A673 (cell line): ENCODE measurements around the gene STX1B.

Experiments used
- CTCF ChIP-seq: fragments of 300-800, 200-600 bp; sonication (generic); conservative IDR thresholded peaks from 2 replicates; pipeline ENCODE4 v1.5.1; 2017; ENCODE audit warnings: low read depth, mild to moderate bottlenecking, antibody characterized with exemption, low read length, moderate library complexity, mixed read lengths
- EZH2 ChIP-seq: fragments of 200-600 bp; sonication (generic); IDR thresholded peaks from 2 replicates; pipeline ENCODE4 v1.6.1; 2017; ENCODE audit warnings: borderline replicate concordance, low read depth, mild to moderate bottlenecking, mixed read lengths, antibody characterized with exemption, low read length; ENCODE audit not compliant: poor library complexity, severe bottlenecking

GRCh38 chr16:30989469-30990047 lies 20.9 kb downstream of the STX1B start:
- TF ChIP-seq CTCF (no peak), EZH2 (no peak)
